GM19193 (cell line): ENCODE results near the gene SNX27.

Experiments used
- POLR2A ChIP-seq: IDR thresholded peaks from 4 replicates; pipeline ENCODE4 v1.6.1; 2011; ENCODE audit not compliant: insufficient read depth, insufficient read length; ENCODE audit errors: extremely low read depth

Gene SNX27

DNA sequence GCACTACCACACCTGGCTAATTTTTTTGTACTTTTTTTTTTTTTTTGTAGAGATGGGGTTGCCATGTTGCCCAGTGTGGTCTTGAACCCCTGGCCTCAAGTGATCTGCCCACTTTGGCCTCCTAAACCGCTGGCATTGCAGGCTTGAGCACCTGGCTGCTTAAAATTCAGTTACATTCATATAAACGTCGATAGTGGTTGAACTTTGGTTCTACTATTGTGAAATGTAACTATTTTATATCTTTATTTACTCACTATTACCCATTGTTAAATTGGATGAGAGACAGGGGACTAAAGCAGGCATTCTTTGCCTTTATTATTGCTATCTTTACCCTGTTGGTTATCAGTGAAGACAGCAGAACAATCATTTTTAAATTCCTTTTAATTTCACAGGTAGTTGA is 6.2 kb downstream of the SNX27 start:
- no peak for TF ChIP-seq POLR2A

- TF ChIP-seq POLR2A = no peak
Measured at GRCh38 chr1:151618470-151618869, 6.6 kb downstream of the SNX27 start.

DNA sequence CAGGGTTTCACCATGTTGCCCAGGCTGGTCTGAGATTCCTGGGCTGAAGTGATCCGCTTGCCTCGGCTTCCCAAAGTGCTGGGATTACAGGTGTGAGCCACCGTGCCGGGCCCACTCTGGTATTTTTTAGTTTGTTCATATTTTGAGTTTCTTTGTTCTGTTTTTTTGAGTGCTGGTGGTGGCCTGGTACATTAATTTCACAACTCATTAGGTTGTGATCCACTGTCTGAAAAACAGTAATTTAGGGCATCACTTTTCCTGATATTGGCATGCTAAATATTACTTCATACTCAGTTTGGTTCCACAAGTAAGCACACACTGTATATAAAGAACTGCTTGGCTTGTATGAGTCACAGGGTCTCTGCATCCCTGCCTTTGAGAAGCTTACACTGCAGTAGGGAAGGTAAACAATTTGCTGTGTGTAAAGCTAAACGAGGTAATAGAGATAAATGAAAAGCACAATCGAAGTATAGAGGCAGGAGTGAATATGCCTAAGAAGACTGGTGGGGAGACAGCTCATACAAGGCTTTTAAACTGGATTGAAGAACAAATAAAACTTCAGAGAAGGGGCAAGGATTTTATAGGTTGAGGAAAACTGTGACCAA is 7.7 kb downstream of the SNX27 start:
- no peak for TF ChIP-seq POLR2A

DNA sequence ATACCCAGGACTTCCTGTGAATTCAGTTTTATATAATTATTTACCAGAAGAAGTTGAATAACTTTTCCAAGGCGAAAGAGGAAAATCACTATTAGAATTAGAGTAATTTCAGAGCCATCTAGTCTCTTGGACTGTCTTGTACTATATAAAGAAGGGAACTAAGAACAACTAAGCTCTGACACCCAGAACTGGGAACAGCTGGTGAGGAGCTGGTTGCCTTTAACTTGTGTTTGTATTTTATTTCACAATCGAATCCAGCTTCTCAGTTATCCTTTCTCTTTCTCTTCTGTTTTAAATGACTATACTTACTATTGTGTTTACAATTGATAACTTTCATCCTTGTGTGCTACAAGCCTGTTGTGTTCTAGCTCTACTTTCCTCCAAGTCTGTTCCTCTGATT is 8.4 kb downstream of the SNX27 start:
- no peak for TF ChIP-seq POLR2A

DNA sequence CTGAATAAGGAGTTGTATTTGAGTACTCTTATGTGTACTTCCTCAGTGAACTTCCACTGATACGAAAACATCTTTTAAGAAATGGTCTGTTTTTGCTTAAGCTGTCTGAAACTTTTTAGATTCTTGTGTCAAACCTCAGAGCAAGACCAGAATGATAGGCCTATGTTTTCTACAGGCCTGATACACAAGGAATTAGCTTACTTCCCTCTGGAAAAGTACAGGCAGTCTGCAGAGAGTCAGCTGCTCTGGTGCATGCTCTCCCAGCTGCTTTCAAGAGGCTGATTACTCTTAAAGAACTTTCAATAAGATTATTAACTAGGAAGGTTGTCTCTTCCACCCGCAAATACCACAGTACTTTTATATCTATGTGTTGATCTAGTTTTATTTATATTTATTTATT is 9.5 kb downstream of the SNX27 start:
- no peak for TF ChIP-seq POLR2A

DNA sequence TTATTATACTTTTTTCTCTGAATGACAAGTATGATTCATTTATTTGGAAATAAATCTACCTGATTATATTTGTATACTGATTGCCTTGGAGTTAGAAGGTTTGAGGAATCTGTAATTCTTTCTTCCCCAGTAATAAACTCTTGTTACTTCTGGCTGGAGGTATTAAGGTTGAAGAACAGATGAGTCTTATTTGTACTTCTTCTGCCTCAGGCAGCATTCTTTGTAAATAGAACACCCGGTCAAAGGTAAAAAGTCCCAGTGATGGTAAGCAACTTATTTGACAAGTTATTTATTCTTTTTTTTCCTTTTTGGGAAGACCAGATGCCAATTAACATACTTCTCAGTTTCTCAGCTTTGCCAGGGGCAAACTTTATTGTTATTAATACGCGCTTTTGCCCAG is 12.9 kb downstream of the SNX27 start:
- no peak for TF ChIP-seq POLR2A

GRCh38 chr1:151626740-151627334 is 15.0 kb downstream of the SNX27 start:
- TF ChIP-seq POLR2A = no peak

GRCh38 chr1:151629278-151629677 is 17.4 kb downstream of the SNX27 start:
- no peak for TF ChIP-seq POLR2A

GRCh38 chr1:151635479-151636072 is 23.7 kb downstream of the SNX27 start:
- no peak for TF ChIP-seq POLR2A

DNA sequence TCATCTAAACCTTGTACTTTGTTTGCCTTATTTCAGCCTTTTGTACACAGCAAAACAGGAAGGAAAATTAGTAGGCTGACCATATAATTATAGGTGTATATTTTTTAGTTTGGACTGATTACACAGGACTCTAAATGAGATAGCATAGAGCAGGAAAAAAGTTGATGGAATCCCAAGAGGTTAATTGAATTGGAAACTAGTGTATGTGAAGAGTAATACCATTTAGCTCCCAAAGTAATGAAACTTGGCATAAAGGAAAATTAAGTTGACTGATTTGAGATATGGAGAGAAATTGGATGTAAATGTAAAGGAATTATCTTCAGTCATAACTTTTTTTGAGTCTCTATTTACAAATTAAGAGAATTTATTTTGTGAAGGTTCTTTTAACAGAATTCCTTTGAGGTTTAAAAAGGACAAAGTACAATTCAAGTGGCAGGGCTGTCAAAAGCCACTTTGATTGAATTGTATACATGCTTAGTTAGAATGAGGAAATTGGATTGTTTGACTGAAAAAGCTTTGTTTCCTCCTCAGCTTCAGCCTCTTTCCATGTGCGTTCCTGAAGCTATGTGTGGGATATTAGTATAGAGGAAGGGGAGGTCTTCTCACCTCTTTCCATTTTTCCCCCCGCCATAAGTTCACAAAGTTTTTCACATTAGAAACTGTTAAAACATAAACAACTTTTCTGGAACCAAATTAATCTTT is 26.4 kb downstream of the SNX27 start:
- TF ChIP-seq POLR2A = no peak

- no peak for TF ChIP-seq POLR2A
Measured at GRCh38 chr1:151638812-151639211, 27.0 kb downstream of the SNX27 start.

- no peak for TF ChIP-seq POLR2A
Measured at GRCh38 chr1:151639466-151639865, 27.6 kb downstream of the SNX27 start.

- TF ChIP-seq POLR2A = no peak
Measured at GRCh38 chr1:151641229-151641628, 29.4 kb downstream of the SNX27 start.

DNA sequence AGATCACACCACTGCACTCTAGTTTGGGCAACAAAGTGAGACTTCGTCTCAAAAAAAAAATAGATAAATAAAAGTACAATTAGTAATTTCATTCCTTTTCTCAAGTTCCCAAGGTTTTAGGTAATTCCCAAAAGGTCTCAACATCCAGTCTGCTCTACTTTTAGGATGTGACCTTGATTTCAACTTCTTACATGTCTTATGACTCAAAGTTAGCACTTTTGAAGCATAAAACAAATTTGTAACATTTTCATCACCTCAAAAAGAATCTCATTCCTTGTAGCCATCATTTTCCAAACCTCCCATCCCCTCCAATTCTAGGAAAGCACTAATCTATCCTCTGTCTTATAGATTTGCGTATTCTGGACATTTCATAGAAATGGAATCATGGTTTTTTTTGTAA is 32.2 kb downstream of the SNX27 start:
- TF ChIP-seq POLR2A = no peak

DNA sequence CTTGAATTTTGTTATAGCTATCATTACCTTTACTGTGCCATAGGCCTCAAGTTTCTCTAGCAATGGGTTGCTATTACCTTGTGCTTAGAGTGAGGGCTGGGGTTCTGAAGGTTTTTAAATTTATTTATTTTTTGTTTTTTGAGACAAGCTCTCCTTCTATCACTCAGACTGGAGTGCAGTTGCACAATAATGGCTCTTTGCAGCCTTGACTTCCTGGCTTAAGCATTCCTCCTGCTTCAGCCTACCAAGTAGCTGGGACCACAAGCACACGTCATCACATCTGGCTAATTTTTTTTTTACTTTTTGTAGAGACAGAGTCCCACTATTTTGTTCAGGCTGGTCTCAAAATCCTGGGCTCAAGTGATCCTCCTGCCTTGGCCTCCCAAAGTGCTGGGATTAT is 41.5 kb downstream of the SNX27 start:
- TF ChIP-seq POLR2A = no peak

DNA sequence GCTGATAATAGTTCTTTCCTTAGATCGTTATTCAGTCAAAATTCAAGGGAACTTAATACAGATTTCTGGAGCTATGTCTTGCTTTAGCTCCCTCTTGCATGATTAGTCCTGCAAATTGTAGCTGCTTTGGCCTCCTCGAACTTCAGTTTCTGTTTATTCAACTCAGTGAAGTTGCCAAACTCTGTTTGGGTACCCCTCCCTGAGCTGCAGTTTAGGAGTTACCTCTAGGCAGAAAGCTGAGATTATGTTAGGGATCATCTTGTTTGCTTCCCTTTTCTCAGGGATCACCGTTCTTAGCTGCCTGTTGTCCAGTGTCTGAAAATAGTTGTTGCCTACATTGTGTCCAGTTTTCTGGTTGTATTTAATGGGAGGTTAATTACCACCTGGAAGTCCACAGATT is 43.5 kb downstream of the SNX27 start:
- no peak for TF ChIP-seq POLR2A
